Activated effector memory CD4-positive, alpha-beta T cell treated with anti-CD3 and anti-CD28 coated beads, Interleukin-2, amount 50 U/mL, for 16 hours (primary cell): ENCODE data around the gene MCOLN1.

ENCODE experiments used
- DNase-seq: peaks from one replicate; pipeline ENCODE4 v3.0.0-alpha.2; 2020

MCOLN1 gene

DNA sequence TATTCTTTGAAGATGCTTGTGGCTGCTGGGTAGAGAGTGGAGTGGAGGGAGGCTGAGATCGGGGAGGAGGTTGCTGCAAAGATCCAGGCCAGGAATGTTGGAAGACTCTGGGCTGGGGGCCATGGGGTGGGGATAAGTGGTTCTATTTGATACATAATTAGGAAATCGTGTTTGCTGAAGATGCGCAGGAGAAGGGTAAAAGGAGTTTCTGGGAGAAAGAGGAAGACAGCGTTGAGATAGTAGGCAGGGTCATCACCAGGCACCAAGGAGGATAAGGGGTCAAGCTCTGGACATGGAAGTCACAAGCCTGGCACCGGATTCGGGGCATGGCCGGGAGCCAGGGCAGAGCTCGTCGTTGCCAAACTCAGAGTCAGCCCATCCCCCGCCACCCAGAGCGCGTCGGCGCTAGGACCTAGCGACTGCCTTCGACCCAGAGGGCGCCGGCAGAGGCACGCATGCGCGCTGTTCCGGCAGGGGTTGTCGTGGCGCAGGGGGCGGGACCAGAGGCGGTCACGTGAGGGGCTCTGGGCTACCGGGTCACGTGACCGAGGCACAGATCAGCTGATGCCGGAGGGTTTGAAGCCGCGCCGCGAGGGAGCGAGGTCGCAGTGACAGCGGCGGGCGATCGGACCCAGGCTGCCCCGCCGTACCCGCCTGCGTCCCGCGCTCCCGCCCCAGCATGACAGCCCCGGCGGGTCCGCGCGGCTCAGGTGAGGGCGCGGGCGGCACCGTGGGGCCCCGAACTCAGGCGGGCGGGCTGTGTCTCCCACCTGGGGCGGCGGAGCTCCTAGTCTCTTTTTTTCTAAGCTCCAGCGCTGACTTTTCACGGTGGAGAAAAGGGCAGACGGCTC is at the start of gene MCOLN1:
TSS of gene MCOLN1 (plus strand) at position 553 of the 851 bp plus-strand sequence. CDS start at position 680, 127 bp downstream.
- DNase-seq, result peak; percentile 100

DNA sequence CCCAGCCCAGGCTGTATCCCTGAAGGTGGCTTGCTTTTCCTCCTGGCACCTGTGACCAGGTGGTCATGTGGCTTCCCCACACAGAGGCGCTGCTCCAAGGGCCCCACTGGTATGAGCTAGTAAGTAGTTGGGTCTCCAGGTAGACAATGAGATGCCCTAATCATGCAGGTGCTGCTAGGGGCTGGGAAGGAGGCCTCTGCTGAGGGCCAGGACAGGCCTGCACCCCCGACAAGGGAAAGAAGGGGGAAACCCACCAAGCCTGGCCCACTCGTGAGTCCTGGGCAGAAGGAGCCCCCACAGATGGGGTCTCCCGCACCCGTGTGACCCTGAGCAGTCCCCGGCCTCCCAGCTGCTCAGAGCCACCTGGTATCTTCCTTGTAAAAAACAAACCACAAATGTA is 46.8 kb upstream of the MCOLN1 start:
- no peak for DNase-seq

DNA sequence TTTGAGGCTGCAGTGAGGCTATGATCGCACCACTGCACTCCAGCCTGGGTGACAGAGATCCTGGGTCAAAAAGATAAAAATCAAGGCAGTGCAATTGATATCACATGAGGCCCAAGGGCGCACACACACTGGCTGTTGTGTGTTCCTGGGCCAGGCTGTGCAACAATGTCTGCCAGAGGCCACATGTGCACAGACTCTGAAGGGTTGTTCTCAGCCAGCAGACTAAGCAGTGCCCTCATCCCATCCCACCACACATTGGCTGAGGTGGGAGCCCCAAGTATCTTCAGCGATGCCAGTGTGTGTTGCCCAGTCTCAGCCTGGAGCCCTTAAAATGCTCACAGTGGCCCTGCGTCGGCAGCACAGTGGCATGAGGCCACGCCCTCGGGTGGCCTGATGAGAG is 46.2 kb upstream of the MCOLN1 start:
- no peak for DNase-seq

DNA sequence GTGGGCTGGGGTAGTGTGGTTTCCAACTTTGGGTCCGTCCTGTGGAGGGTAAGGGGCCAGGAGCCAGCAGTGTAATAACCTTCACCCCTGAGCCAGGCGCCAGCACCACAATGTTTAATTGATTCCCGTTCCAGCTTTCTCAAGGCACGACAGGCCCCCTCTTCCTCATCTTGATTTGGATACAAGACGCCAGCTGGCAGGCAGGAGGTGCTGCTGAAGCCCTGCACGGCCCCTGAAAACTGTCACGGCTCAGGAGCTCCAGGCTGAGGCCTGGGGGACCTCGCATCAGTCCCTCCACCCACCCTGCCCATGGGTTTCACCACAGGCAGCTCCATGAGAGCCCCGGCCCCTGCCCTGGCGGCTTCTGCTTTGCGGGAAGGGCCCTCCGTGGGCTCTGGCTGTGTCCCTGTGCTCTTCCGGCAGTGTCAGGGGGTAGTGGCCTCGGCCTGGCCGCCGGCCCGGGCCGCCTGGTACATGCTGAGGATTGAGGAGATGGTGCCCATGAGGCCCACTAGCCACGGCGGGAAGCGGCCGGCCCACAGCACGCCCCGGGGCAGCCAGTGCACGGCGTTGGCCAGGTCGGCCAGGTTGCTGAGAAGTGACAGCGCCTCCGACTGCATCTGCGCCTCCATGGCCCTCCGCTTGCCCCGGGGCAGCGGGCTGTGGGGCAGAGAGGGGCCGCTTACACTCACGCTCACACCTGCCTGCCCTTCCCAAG is 45.5 kb upstream of the MCOLN1 start:
- no peak for DNase-seq

- no peak for DNase-seq
Observed at GRCh38 chr19:7477758-7478157, 44.7 kb upstream of the MCOLN1 start.

GRCh38 chr19:7478173-7478842 is 44.1 kb upstream of the MCOLN1 start:
- no peak for DNase-seq

DNA sequence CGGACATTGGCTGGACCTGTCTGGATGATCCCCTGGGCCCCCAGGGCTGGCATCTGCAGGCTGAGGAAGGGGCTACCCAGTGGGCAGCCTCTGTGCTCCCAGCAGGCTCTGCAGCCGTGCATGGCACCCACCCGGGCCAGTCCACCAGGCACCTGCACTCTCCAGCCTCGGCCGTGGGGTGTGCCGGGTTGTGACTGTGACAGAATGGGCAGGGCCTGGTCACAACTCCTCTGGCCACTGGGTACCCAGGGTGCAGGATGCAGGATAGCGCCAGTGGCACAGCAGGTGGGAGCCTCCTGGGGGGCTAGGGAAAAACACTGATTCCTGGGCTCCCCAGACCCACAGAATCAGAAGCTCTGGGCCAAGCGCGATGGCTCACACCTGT is 43.6 kb upstream of the MCOLN1 start:
- DNase-seq, result no peak

DNA sequence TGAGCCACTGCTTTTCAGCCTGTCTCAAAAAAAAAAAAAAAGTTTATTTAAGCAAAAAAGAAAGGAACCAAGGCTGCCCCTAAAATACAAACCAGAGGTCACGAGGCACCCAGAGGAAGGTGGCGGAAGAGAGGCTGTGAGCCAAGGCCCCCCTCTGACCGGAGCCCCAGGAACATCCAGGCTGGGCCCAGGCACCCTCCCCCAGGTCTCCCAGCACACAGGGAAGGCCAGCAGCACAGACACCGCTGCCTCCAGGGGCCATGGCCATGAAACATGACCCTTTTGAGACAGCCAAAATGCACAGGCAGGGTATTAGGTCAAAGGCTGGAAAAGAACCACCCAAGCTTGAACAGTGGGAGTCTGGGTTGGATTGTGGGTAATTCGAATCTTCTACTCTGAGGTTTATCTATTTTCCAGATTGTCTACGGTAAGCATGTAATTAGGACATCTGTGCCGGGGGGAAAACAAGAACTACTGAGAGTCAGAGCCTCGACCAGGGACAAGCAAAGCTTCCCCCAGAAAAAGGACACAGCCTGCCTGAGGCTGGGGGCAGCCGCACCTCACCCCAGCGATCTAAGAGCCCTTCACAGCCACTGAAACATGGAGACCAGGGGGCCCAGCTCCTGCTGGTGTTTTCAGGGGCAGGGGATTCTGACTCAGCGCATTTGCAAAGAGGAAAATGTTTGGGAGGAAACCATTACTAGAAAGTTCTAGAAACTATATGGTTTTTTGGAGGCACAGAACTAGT is 42.0 kb upstream of the MCOLN1 start:
- no peak for DNase-seq

DNA sequence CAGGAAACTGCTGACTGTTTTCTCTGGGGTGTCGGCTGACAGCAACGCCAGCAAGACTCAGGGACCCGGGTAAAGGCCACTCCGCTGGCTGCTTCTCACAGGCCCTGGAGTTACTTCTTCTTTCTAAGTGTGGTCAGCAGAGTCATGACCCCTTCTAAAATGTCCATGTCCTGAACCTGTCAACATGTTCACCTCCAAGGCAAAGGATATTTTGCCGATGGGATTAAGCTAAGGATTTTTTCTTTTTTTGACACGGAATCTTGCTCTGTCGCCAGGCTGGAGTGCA is 41.5 kb upstream of the MCOLN1 start:
- no peak for DNase-seq

GRCh38 chr19:7482584-7483439 is 39.6 kb upstream of the MCOLN1 start:
- no peak for DNase-seq

- DNase-seq, result no peak
Observed at GRCh38 chr19:7483720-7484201, 38.7 kb upstream of the MCOLN1 start.

GRCh38 chr19:7486923-7487322 is 35.5 kb upstream of the MCOLN1 start:
- DNase-seq, result no peak

DNA sequence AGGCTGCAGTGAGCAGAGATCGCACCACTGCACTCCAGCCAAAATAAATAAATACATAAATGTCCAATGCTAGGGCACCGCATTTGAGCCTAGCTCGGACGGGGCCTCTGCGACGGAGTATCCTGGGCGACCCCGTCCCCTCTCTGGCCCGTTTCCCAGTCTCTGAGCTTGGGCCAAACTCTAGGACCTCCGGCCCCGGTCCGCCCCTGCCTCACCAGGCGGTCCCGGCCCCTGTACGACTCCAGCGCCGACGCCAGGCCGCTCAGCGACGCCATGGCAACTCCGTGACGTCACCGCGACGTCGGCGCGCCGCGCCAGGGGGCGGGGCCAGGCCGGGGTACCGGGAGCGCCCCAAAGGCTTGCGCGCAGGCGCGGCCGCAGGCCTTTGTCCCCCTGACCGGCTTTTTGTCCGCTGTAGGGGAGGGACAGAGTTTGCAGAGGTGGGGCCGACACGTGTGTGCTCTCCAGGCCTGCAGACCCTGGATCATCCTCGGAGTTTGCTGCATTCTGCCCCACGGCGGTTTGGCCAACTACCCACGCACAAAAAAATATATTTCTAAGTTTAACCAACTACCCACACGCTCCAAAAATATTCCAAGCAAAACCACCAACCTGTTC is 33.6 kb upstream of the MCOLN1 start, which contains the start of gene PEX11G:
TSS of gene PEX11G (minus strand) at position 300 of the 618 bp plus-strand sequence. CDS start at position 275, 25 bp downstream.
- DNase-seq, result peak; percentile 97

DNA sequence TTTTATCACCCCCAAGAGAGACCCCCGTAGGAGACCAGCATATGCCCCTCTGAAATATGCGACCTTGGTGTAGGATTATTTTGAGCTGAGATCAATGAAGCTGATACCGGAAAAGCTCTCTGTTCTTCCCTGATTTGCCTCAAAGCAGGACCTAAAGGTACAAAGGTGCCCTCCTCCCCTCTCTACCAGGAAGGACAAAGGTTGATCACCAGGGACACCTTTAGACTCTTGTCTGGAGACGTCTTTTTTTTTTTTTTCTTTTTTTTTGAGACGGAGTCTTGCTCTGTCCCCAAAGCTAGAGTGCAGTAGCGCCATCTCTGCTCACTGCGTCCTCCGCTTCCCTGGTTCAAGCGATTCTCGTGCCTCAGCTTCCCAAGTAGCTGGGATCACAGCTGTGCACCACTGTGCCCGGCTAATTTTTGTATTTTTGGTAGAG is 32.8 kb upstream of the MCOLN1 start:
- no peak for DNase-seq

- no peak for DNase-seq
Observed at GRCh38 chr19:7492142-7492541, 30.3 kb upstream of the MCOLN1 start.

- DNase-seq, result no peak
Observed at GRCh38 chr19:7492558-7492957, 29.9 kb upstream of the MCOLN1 start.

DNA sequence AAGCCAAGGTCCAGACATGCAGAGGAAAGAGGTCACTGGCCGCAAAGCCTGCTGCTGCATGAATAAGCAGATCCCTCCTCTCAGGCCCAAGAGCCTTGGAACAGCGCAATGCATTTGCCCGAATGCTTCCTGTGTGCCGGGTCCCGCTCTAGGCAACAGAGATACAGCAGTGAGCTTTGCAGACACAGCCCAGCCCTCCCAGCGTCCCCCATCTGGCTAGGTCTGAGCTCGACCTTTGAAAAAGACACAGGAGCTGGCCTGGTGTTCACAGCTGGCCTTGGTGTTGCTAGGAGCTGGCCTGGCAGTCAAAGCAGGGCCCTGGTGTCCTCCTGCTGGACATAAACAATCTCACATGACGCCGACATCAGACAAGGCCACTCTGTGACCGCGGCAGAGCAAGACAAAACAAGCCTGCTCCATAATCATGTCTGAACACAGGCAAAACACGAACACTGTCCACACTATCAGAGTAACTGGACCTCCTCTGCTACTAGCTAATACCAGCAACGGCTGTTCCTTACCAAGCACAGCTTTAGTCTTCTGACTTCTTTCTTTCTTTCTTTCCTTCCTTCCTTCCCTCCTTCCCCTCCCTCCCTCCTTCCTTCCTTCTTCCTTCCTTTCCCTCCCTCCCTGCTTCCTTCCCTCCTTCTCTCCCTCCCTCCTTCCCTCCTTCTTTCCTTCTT is 27.9 kb upstream of the MCOLN1 start:
- no peak for DNase-seq

- no peak for DNase-seq
Observed at GRCh38 chr19:7497292-7497691, 25.1 kb upstream of the MCOLN1 start.

- peak; percentile 76 for DNase-seq
Observed at GRCh38 chr19:7500811-7501450, 21.5 kb upstream of the MCOLN1 start.

GRCh38 chr19:7502552-7502951 is 19.9 kb upstream of the MCOLN1 start:
- no peak for DNase-seq
